Stomach (tissue), 4 donors: ENCODE results near the gene STK4.

Source experiments
- CTCF ChIP-seq, 7 experiments: fragments of 450-650 bp in 4 of 7; fragments of 200-600 bp in 3 of 7; sonication (generic) in 3 of 7; IDR thresholded peaks; one replicate each; pipeline ENCODE4 v1.5.1; 2016 to 2019; ENCODE audit warnings: antibody characterized with exemption in 7 of 7, control low read depth in 2 of 7, mild to moderate bottlenecking in 1 of 7
- POLR2AphosphoS5 ChIP-seq, 3 donors: sonication (generic); formaldehyde crosslinking; IDR thresholded peaks; one replicate each; pipeline ENCODE4 v1.6.1; 2016; ENCODE audit warnings: antibody characterized with exemption in 3 of 3

DNA sequence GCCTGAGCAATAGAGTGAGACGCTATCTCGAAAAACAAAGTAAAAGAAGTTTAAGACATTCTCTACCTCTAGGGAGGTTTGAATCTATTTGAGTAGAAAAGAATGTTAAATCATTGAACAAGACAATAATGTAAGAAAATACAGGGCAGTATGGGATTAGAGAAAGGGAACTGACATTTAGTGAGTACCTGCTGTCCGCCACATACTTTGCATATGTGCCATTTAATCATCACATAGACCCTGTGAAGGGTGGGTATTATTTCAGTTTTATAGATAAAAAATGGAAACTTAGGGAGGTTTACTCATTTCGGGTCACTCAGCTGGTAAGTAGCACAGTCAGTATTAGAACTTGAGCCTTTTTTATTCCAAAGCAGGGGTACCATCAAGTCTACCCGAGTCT is 31.4 kb downstream of the STK4 start:
- TF ChIP-seq CTCF (IDR thresholded peaks at IDR 0.05) (no peak), POLR2AphosphoS5 (IDR thresholded peaks at IDR 0.05) (no peak)
